ENCODE data around the gene MCM9.

MCM9 gene

GRCh38 chr6:118781897-118782296 is 153.1 kb downstream of the MCM9 start:
- no peak for DNase-seq (ENCODE audit: low spot score)
- TF ChIP-seq CTCF (IDR thresholded peaks at IDR 0.05; ENCODE audit: extremely low read depth, missing control alignments): no peak

- no peak for TF ChIP-seq CTCF (IDR thresholded peaks at IDR 0.05; ENCODE audit: extremely low read depth, missing control alignments)
- no peak for DNase-seq (ENCODE audit: low spot score)
These were observed 154.3 kb downstream of the MCM9 start for GRCh38 chr6:118780668-118781067.

- TF ChIP-seq CTCF (IDR thresholded peaks at IDR 0.05; ENCODE audit: extremely low read depth, missing control alignments): peak; percentile 45
These were observed 158.1 kb downstream of the MCM9 start for GRCh38 chr6:118776607-118777549.

GRCh38 chr6:118775381-118775780 is 159.6 kb downstream of the MCM9 start:
- TF ChIP-seq CTCF (IDR thresholded peaks at IDR 0.05; ENCODE audit: extremely low read depth, missing control alignments): no peak

More at GRCh38 chr6:118776607-118777549, 158.1 kb downstream of the MCM9 start:
- peak; percentile 73 for DNase-seq (ENCODE audit: low spot score)

GRCh38 chr6:118774581-118774980 is 160.4 kb downstream of the MCM9 start:
- DNase-seq (ENCODE audit: low spot score): no peak
- no peak for TF ChIP-seq CTCF (IDR thresholded peaks at IDR 0.05; ENCODE audit: extremely low read depth, missing control alignments)

More at GRCh38 chr6:118775381-118775780, 159.6 kb downstream of the MCM9 start:
- DNase-seq (ENCODE audit: low spot score): no peak

GRCh38 chr6:118772886-118773285 is 162.1 kb downstream of the MCM9 start:
- DNase-seq (ENCODE audit: low spot score): no peak
- TF ChIP-seq CTCF (IDR thresholded peaks at IDR 0.05; ENCODE audit: extremely low read depth, missing control alignments): no peak

GRCh38 chr6:118771253-118771652 is 163.7 kb downstream of the MCM9 start:
- DNase-seq (ENCODE audit: low spot score): no peak
- no peak for TF ChIP-seq CTCF (IDR thresholded peaks at IDR 0.05; ENCODE audit: extremely low read depth, missing control alignments)
